B cell (primary cell): ENCODE data around the gene JRKL. TPM values are rescaled to one million over a fixed set of nuclear protein-coding genes. Genes with fewer than 3 reads are reported as not detected.
A peak's percentile ranks its signal among the peaks of the same experiment; 100 is the strongest.

Experiments used
- ATAC-seq: fragments of 200-7000 bp; cut with Tn5 transposase; one replicate; pipeline ENCODE4 v1.10.0; 2021; ENCODE audit warnings: low read depth, mild to moderate bottlenecking, moderate number of reproducible peaks, moderate library complexity
- CTCF ChIA-PET: fragments of 350-600 bp; sonication (Branson Sonifier 250); formaldehyde crosslinking; loops from one replicate; lab custom pipeline; 2021; ENCODE audit warnings: antibody characterized with exemption, inconsistent platforms; lab: Charles Lee
- POLR2A ChIA-PET: fragments of 350-600 bp; sonication (Branson Sonifier 250); formaldehyde crosslinking; loops from one replicate; lab custom pipeline; 2021; ENCODE audit warnings: antibody characterized with exemption; lab: Charles Lee
- DNase-seq: peaks from one replicate; pipeline ENCODE4 v3.0.0; 2013
- H2AFZ ChIP-seq: 2 replicates; pipeline ENCODE4 v1.6.1; 2012; ENCODE audit warnings: mild to moderate bottlenecking, low read depth, low read length; ENCODE audit not compliant: insufficient read depth, poor library complexity, severe bottlenecking
- H3K27ac ChIP-seq, 2 donors: 1 replicate in 1 of 2; 2 replicates in 1 of 2; pipeline ENCODE4 v1.5.1; 2012 to 2013; ENCODE audit warnings: low read length in 2 of 2, mild to moderate bottlenecking in 2 of 2, moderate library complexity in 1 of 2
- H3K27me3 ChIP-seq, 4 experiments: fragments of 200-600 bp in 1 of 4; sonication (generic) in 1 of 4; replicated peaks in 1 of 4; 1 replicate in 2 of 4; 2 replicates in 2 of 4; pipeline versions ENCODE4 v1.6.1 to v1.7.0; 2013 to 2016; ENCODE audit warnings: low read length in 3 of 4, mild to moderate bottlenecking in 2 of 4, mixed read lengths in 1 of 4, moderate library complexity in 1 of 4; ENCODE audit not compliant: insufficient read depth in 4 of 4, control insufficient read depth in 3 of 4; ENCODE audit errors: control extremely low read depth in 1 of 4
- H3K36me3 ChIP-seq, 2 experiments: replicated peaks in 1 of 2; 1 replicate in 1 of 2; 2 replicates in 1 of 2; pipeline versions ENCODE4 v1.6.1 to v1.7.1; 2013; ENCODE audit warnings: low read length in 1 of 2; ENCODE audit not compliant: insufficient read depth in 2 of 2, control insufficient read depth in 1 of 2; ENCODE audit errors: control extremely low read depth in 1 of 2, extremely low read depth in 1 of 2
- H3K4me1 ChIP-seq, 2 donors: fragments of 200-600 bp in 1 of 2; sonication (generic) in 1 of 2; 1 replicate in 1 of 2; 2 replicates in 1 of 2; pipeline versions ENCODE4 v1.5.1 to v1.6.1; 2013 to 2017; ENCODE audit warnings: low read length in 2 of 2; ENCODE audit not compliant: control insufficient read depth in 2 of 2, insufficient read depth in 2 of 2
- H3K4me2 ChIP-seq: replicated peaks from 2 replicates; pipeline ENCODE3; 2012; ENCODE audit warnings: mild to moderate bottlenecking, low read depth, low read length; ENCODE audit not compliant: poor library complexity, severe bottlenecking
- H3K4me3 ChIP-seq, 5 experiments: fragments of 200-600 bp in 1 of 5; sonication (generic) in 1 of 5; 1 replicate in 3 of 5; 2 replicates in 2 of 5; pipeline versions ENCODE4 v1.5.1 to v1.7.0; 2011 to 2016; ENCODE audit warnings: low read length in 4 of 5, mild to moderate bottlenecking in 4 of 5, low read depth in 2 of 5, control low read depth in 1 of 5, moderate library complexity in 1 of 5; ENCODE audit not compliant: insufficient read depth in 1 of 5; ENCODE audit errors: control extremely low read depth in 1 of 5, extremely low read depth in 1 of 5
- H3K79me2 ChIP-seq: fragments of 200-600 bp; sonication (generic); one replicate; pipeline ENCODE4 v1.6.0; 2016; ENCODE audit warnings: low read length; ENCODE audit not compliant: control insufficient read depth, insufficient read depth
- H3K9ac ChIP-seq: fragments of 200-600 bp; sonication (generic); 2 replicates; pipeline ENCODE4 v1.6.1; 2017; ENCODE audit warnings: mild to moderate bottlenecking, low read length, moderate library complexity
- H3K9me3 ChIP-seq, 3 donors: one replicate each; pipeline versions ENCODE4 v1.6.1 to v1.7.1; 2013; ENCODE audit warnings: low read length in 2 of 3; ENCODE audit not compliant: control insufficient read depth in 2 of 3, insufficient read depth in 1 of 3; ENCODE audit errors: control extremely low read depth in 1 of 3
- H4K20me1 ChIP-seq: 2 replicates; pipeline ENCODE4 v1.6.0; 2012; ENCODE audit warnings: mild to moderate bottlenecking, low read length; ENCODE audit not compliant: insufficient read depth, control insufficient read depth, poor library complexity, severe bottlenecking
- H3K27ac Mint-ChIP-seq: one replicate; pipeline ENCODE4 v1.8.0; 2021; ENCODE audit warnings: mixed read lengths
- H3K27me3 Mint-ChIP-seq: one replicate; pipeline ENCODE4 v1.8.0; 2021; ENCODE audit warnings: mixed read lengths
- H3K4me1 Mint-ChIP-seq: one replicate; pipeline ENCODE4 v1.8.0; 2021; ENCODE audit warnings: mixed read lengths
- H3K4me3 Mint-ChIP-seq: one replicate; pipeline ENCODE4 v1.8.0; 2021; ENCODE audit warnings: mixed read lengths
- H3K9me3 Mint-ChIP-seq: one replicate; pipeline ENCODE4 v1.8.0; 2022; ENCODE audit warnings: mixed read lengths; ENCODE audit not compliant: insufficient read depth
- CTCF ChIP-seq: fragments of 200-600 bp; IDR thresholded peaks from one replicate; pipeline ENCODE4 v1.8.0; 2022; ENCODE audit warnings: antibody characterized with exemption, mild to moderate bottlenecking
- EZH2 ChIP-seq: IDR thresholded peaks from 2 replicates; pipeline ENCODE4 v1.6.1; 2012; ENCODE audit warnings: borderline replicate concordance, low read depth, mild to moderate bottlenecking, moderate library complexity, low read length; ENCODE audit not compliant: insufficient read depth, poor library complexity, severe bottlenecking
- WGBS: methylation state at CpG from one replicate; pipeline ENCODE4 v1.1.5; 2013; ENCODE audit warnings: missing lambda C conversion rate; ENCODE audit not compliant: insufficient coverage; 5-methylcytosine and 5-hydroxymethylcytosine counted together
- intact Hi-C: fragments of 100-400 bp; cut with micrococcal nuclease; formaldehyde crosslinking; loops from one replicate; pipeline ENCODE4 v1.10.0; 2022
- polyA plus RNA-seq: library from polyadenylated mRNA; depleted of rRNA; stranded (reverse); fragments of >200 nt; gene quantifications from 2 replicates; pipeline ENCODE4 v1.2.3, GENCODE V29; 2012
- total RNA-seq, 2 donors: library from RNA; stranded (reverse); fragments of 120-200 nt in 1 of 2; gene quantifications; 1 replicate in 1 of 2; 2 replicates in 1 of 2; pipeline versions ENCODE4 v1.2.3 to v1.2.4, GENCODE V29; 2013 to 2022

Gene JRKL
- total and polyA plus RNA-seq, 2 donors (not counting 1 experiment from before 2014, with no cell fraction given), result 2.1 to 12.9 TPM

GRCh38 chr11:96340555-96340885 is 49.3 kb upstream of the JRKL start:
- POLR2A ChIA-PET, result interaction anchor here (0.6 to 3.6 kb wide), 4 partner anchors 49 to 156 kb away, joined by 4 to 26 read pairs (median 4); partner anchors contain the start of genes CCDC82 and JRKL
- Histone ChIP-seq H2AFZ (no peak overlapping the region), H3K27me3 (no peaks in the 10 kb centered on the region), H4K20me1 (peaks cover 5% of the 10 kb centered on the region), H3K79me2 (peaks cover 72% of the 10 kb centered on the region), H3K4me1 (peaks cover 53 to 59% of the 10 kb centered on the region in 2 donors), H3K9me3 (no peaks in the 10 kb centered on the region), H3K9ac (peak overlapping the region; percentile 97), H3K4me2 (peak overlapping the region; percentile 93), H3K4me3 (peak overlapping the region in 3 of 5 experiments; percentile 82 to 100 (median 92)), H3K27ac (peak overlapping the region in 1 of 2 donors; percentile 75), H3K36me3 (no peaks in the 10 kb centered on the region)
- DNase-seq (peak; percentile 4), ATAC-seq (no peak)
- CTCF ChIA-PET, result interaction anchor here (0.8 to 12.0 kb wide), 20 partner anchors 8 to 491 kb away, joined by 3 to 290 read pairs (median 13); partner anchors contain the start of genes CCDC82 and JRKL
- Mint-ChIP-seq H3K4me1 (peaks cover 69% of the 10 kb centered on the region), H3K27me3 (no peaks in the 10 kb centered on the region), H3K4me3 (peak overlapping the region; percentile 99), H3K9me3 (no peaks in the 10 kb centered on the region), H3K27ac (peak overlapping the region; percentile 95)
- TF ChIP-seq CTCF, result no peak
- TF ChIP-seq EZH2, result no peak
- WGBS, result 96% methylated on average over 3 of the region's 4 CpGs
- intact Hi-C loops, result loop anchor here (5.0 kb wide), 3 partner anchors 153 to 1188 kb away; partner anchors contain the start of gene CEP57
